K562 (cell line): ENCODE measurements around the gene XRRA1. TPM values are rescaled to one million over a fixed set of nuclear protein-coding genes. Genes with fewer than 3 reads are reported as not detected.

Experiments used
- ARID1B ChIP-seq: fragments of 450-650 bp; IDR thresholded peaks from 2 replicates; pipeline ENCODE4 v1.6.1; 2016; ENCODE audit warnings: antibody characterized with exemption, mild to moderate bottlenecking, inconsistent platforms
- ATF2 ChIP-seq: sonication (generic); formaldehyde crosslinking; IDR thresholded peaks from 2 replicates; pipeline ENCODE4 v1.8.1; 2022; ENCODE audit warnings: missing genetic modification reagents
- DNMT1 ChIP-seq: fragments of 450-650 bp; IDR thresholded peaks from 2 replicates; pipeline ENCODE4 v1.6.1; 2016; ENCODE audit warnings: antibody characterized with exemption, mild to moderate bottlenecking
- HNRNPK ChIP-seq: fragments of 200-400 bp; formaldehyde crosslinking; IDR thresholded peaks from one replicate; pipeline ENCODE4 v1.6.1; 2018; ENCODE audit warnings: mild to moderate bottlenecking, low read depth, low read length; ENCODE audit not compliant: poor library complexity, severe bottlenecking
- MYBL2 ChIP-seq, 2 experiments: fragments of 450-650 bp in 1 of 2; sonication (generic) in 1 of 2; formaldehyde crosslinking in 1 of 2; IDR thresholded peaks; 2 replicates each; pipeline versions ENCODE4 v1.6.1 to v1.8.1; 2017 to 2022; ENCODE audit warnings: borderline replicate concordance in 1 of 2, inconsistent platforms in 1 of 2, low read depth in 1 of 2, mild to moderate bottlenecking in 1 of 2, missing genetic modification reagents in 1 of 2, moderate library complexity in 1 of 2
- PHB ChIP-seq: fragments of 250-450 bp; sonication (Bioruptor Pico); IDR thresholded peaks from 2 replicates; pipeline ENCODE4 v1.5.0; 2021
- SMAD3 ChIP-seq: fragments of 450-650 bp; formaldehyde crosslinking; conservative IDR thresholded peaks from 2 replicates; pipeline ENCODE4 v1.4.0; 2020; ENCODE audit warnings: mild to moderate bottlenecking
- ZBTB11 ChIP-seq, 3 experiments: fragments of 200-800 bp in 1 of 3; fragments of 250-450 bp in 1 of 3; fragments of 450-650 bp in 1 of 3; sonication (Bioruptor Pico) in 1 of 3; sonication (Bioruptor generic) in 1 of 3; formaldehyde crosslinking in 1 of 3; IDR thresholded peaks; 2 replicates each; pipeline versions ENCODE4 v1.6.1 to v1.8.0; 2016 to 2022; ENCODE audit warnings: mild to moderate bottlenecking in 2 of 3, missing genetic modification characterization in 2 of 3, missing compliant biosample characterization in 1 of 3, moderate library complexity in 1 of 3
- ZBTB34 ChIP-seq: fragments of 250-450 bp; sonication (Bioruptor Pico); IDR thresholded peaks from 2 replicates; pipeline ENCODE4 v1.8.0; 2021; ENCODE audit warnings: mild to moderate bottlenecking, moderate library complexity
- ZNF121 ChIP-seq: sonication (generic); formaldehyde crosslinking; conservative IDR thresholded peaks from 2 replicates; pipeline ENCODE4 v1.8.0; 2022; ENCODE audit warnings: missing genetic modification reagents
- ZNF584 ChIP-seq: fragments of 200-800 bp; sonication (Bioruptor generic); IDR thresholded peaks from 2 replicates; pipeline ENCODE4 v1.6.1; 2016; ENCODE audit warnings: low read depth, mild to moderate bottlenecking, missing genetic modification characterization, missing compliant biosample characterization
- polyA plus RNA-seq, 8 experiments: library from polyadenylated mRNA; depleted of rRNA in 4 of 8; stranded (reverse) in 5 of 8; unstranded in 3 of 8; fragments of >200 nt; fragmentation: Nextera tagmentation in 2 of 8; fragmentation: Illumina TruSeq in 1 of 8; extraction: Ambion mirVana in 2 of 8; extraction: Trizol in 1 of 8; gene quantifications; 2 replicates each; pipeline versions ENCODE4 v1.2.1 to v1.2.3, GENCODE V29; 2011 to 2014; ENCODE audit warnings: inconsistent platforms in 1 of 8, missing spikeins in 1 of 8
- total RNA-seq, 7 experiments: library from RNA; depleted of rRNA in 6 of 7; stranded (reverse); fragments of >200 nt in 6 of 7; fragmentation: Illumina TruSeq in 2 of 7; extraction: Trizol in 2 of 7; gene quantifications; 2 replicates each; pipeline versions ENCODE4 v1.2.1 to v1.2.3, GENCODE V29; 2011 to 2021; ENCODE audit warnings: low replicate concordance in 1 of 7

The XRRA1 gene
- total and polyA plus RNA-seq, 9 of the 15 experiments (the other 6 are each of a cell fraction or from before 2014, with no cell fraction given), result 5.0 to 22.5 (median 16.0) TPM

GRCh38 chr11:74948898-74949752 lies at the start of gene XRRA1, which contains the start of gene SPCS2 (continued):
- TF ChIP-seq MYBL2 (IDR thresholded peaks at IDR 0.05; ENCODE audit: low read depth) (no peak; the same call in 1 of the 2 replicates), MYBL2 (CRISPR knock-in tag; IDR thresholded peaks at IDR 0.05; ENCODE audit: borderline replicate concordance) (no peak), ZNF121 (no peak), DNMT1 (no peak), ARID1B (peak; percentile 37; the same call in 1 of the 2 replicates), ZBTB34 (no peak), ATF2 (no peak), ZNF584 (CRISPR knock-in tag) (no peak), PHB (CRISPR knock-in tag) (no peak), SMAD3 (CRISPR knock-in tag) (no peak), HNRNPK (no peak), ZBTB11 (CRISPR knock-in tag; IDR thresholded peaks at IDR 0.05) (no peak; a peak in 1 of 6 replicates)
